H1 (cell line): Measurements from ENCODE around the gene PLCL1. TPM values are rescaled to one million over a fixed set of nuclear protein-coding genes. Genes with fewer than 3 reads are reported as not detected.

Experiments used
- ASH2L ChIP-seq: fragments of 200-600, 300-600 bp; sonication (generic); IDR thresholded peaks from one replicate; pipeline ENCODE4 v1.7.1; 2017; ENCODE audit warnings: low read length
- BRCA1 ChIP-seq: IDR thresholded peaks from 2 replicates; pipeline ENCODE4 v1.6.1; 2012; ENCODE audit warnings: low read depth, low read length, improper control_type of control experiment
- CBX8 ChIP-seq: fragments of 300-800, 300-1000 bp; sonication (generic); IDR thresholded peaks from 2 replicates; pipeline ENCODE4 v1.7.1; 2016; ENCODE audit warnings: low read depth, low read length, borderline replicate concordance
- CEBPB ChIP-seq: IDR thresholded peaks from 2 replicates; pipeline ENCODE4 v1.6.1; 2012; ENCODE audit warnings: low read depth, low read length
- CHD7 ChIP-seq: fragments of 300-600 bp; sonication (generic); IDR thresholded peaks from 2 replicates; pipeline ENCODE4 v1.7.1; 2012; ENCODE audit warnings: low read length, moderate library complexity, mild to moderate bottlenecking, inconsistent platforms; ENCODE audit not compliant: insufficient replicate concordance
- NRF1 ChIP-seq: IDR thresholded peaks from 2 replicates; pipeline ENCODE4 v1.6.1; 2011; ENCODE audit warnings: mild to moderate bottlenecking, low read depth, low read length, improper control_type of control experiment
- POU5F1 ChIP-seq: IDR thresholded peaks from 2 replicates; pipeline ENCODE4 v1.6.1; 2011; ENCODE audit warnings: low read depth, mild to moderate bottlenecking, low read length, moderate library complexity
- RBBP5 ChIP-seq: IDR thresholded peaks from 2 replicates; pipeline ENCODE4 v1.7.1; 2012; ENCODE audit warnings: low read depth, mild to moderate bottlenecking, inconsistent platforms, low read length, moderate library complexity, borderline replicate concordance
- RNF2 ChIP-seq: fragments of 200-900, 300-1000 bp; sonication (generic); IDR thresholded peaks from 2 replicates; pipeline ENCODE4 v1.7.1; 2016; ENCODE audit warnings: borderline replicate concordance, low read depth, mild to moderate bottlenecking, antibody characterized with exemption, low read length; ENCODE audit not compliant: poor library complexity, severe bottlenecking; ENCODE audit errors: missing control alignments
- SIRT6 ChIP-seq: IDR thresholded peaks from one replicate; pipeline ENCODE4 v1.7.1; 2012; ENCODE audit warnings: low read length, inconsistent platforms
- TAF7 ChIP-seq: optimal IDR thresholded peaks from 2 replicates; pipeline ENCODE3; 2011; ENCODE audit warnings: low read depth, mild to moderate bottlenecking, inconsistent platforms, low read length, moderate library complexity, borderline replicate concordance
- ZNF274 ChIP-seq: IDR thresholded peaks from 2 replicates; pipeline ENCODE4 v1.7.0; 2012; ENCODE audit warnings: low read length, borderline replicate concordance; ENCODE audit errors: extremely low read depth
- polyA plus RNA-seq, 7 experiments: library from polyadenylated mRNA; depleted of rRNA in 3 of 7; stranded (reverse) in 5 of 7; unstranded in 2 of 7; fragments of >200 nt in 5 of 7; fragments of 200-250 nt in 2 of 7; gene quantifications; 1 replicate in 5 of 7; 2 replicates in 1 of 7; 4 replicates in 1 of 7; pipeline versions ENCODE4 v1.2.1 to v1.2.3, GENCODE V29; 2011 to 2013; ENCODE audit warnings: missing spikeins in 2 of 7, mixed read lengths in 2 of 7
- total RNA-seq: library from RNA; stranded (reverse); fragmentation: NEBNext Ultra II Directional; extraction: Animal tissue kit (Norgen Biotek cat#: 25700); gene quantifications from 2 replicates; pipeline ENCODE4 v1.2.1, GENCODE V29; 2021

Gene PLCL1
- total and polyA plus RNA-seq, 2 of the 8 experiments (the other 6 are each of a cell fraction or from before 2014, with no cell fraction given): not detected

- TF ChIP-seq CHD7 (no peak), RBBP5 (no peak), RNF2 (no peak), NRF1 (no peak), ASH2L (no peak), CEBPB (no peak), BRCA1 (no peak), TAF7 (no peak), SIRT6 (no peak), ZNF274 (no peak), CBX8 (no peak), POU5F1 (no peak)
Measured at GRCh38 chr2:197838036-197838435, 33.6 kb downstream of the PLCL1 start (continued).
